GM13977 (cell line): ENCODE results near the gene BLID.

Experiments used
- DNase-seq: peaks from one replicate; pipeline ENCODE4 v3.0.0; 2012; ENCODE audit warnings: low spot score
- in situ Hi-C: fragments of 300-500 bp; cut with MboI; formaldehyde crosslinking; loops from one replicate; pipeline ENCODE4 v1.12.0; 2022; ENCODE audit warnings: low sequenced_read_pairs, low pct_unique_long_range_greater_than_20kb, mixed read lengths, inconsistent platforms; ENCODE audit not compliant: unreplicated experiment
- TF ChIP-seq, protein P1 (sequence below): IDR thresholded peaks from 2 replicates; pipeline ENCODE4 v1.5.1; 2012; ENCODE audit warnings: mild to moderate bottlenecking, control low read depth; ENCODE audit not compliant: insufficient read depth; ENCODE audit errors: extremely low read depth, missing control alignments

BLID gene

DNA sequence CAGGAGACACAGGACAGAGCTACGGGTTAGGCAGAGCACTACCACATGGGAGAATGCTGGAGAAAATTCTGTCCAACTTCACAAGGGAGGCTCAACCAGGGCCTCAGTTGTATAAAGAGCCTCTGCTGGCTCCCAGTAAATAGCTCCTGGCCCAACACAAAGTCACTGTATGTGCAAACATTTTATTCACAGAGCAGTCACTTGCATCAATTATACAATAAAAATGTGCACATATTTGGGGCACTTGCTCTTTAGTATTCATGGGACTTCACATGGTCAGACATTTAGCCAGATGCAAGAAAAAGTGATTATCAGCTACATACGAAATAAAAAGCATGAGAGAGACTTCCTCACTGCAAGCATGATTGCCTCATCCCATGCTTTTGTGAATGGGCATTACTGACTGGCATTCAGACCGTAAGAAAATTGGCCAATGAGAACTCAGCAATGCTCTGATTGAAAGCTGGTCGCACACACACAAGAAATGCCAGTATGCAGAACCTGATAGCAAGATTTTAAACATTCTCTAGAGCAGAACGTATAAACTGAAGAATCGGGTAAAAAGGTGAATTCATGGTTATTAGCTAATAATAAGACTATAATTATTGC is 39.4 kb downstream of the BLID start:
- TF ChIP-seq, protein P1, sequence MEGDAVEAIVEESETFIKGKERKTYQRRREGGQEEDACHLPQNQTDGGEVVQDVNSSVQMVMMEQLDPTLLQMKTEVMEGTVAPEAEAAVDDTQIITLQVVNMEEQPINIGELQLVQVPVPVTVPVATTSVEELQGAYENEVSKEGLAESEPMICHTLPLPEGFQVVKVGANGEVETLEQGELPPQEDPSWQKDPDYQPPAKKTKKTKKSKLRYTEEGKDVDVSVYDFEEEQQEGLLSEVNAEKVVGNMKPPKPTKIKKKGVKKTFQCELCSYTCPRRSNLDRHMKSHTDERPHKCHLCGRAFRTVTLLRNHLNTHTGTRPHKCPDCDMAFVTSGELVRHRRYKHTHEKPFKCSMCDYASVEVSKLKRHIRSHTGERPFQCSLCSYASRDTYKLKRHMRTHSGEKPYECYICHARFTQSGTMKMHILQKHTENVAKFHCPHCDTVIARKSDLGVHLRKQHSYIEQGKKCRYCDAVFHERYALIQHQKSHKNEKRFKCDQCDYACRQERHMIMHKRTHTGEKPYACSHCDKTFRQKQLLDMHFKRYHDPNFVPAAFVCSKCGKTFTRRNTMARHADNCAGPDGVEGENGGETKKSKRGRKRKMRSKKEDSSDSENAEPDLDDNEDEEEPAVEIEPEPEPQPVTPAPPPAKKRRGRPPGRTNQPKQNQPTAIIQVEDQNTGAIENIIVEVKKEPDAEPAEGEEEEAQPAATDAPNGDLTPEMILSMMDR = no peak
- in situ Hi-C loops = no loop called here
- no peak for DNase-seq

DNA sequence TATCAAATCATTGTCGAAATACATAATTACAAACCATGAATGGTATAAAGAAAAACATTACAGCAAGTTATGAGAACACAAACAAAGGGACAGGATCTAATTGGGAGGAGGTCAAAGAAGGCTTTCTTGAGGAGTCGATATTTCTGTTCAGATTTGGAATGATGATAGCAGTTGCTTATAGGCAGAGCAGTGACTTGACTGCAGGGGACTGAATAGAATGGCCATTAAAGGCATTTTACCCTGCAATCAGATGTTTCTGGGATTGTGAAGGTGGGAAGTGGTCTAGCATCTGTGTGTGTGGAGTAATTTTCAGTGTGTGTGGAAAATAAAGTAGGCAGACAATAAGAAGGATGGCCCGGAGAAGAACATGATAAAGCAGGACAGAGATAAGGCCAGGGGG is 41.0 kb downstream of the BLID start:
- TF ChIP-seq, protein P1 = no peak
- in situ Hi-C loops = no loop called here
- no peak for DNase-seq

DNA sequence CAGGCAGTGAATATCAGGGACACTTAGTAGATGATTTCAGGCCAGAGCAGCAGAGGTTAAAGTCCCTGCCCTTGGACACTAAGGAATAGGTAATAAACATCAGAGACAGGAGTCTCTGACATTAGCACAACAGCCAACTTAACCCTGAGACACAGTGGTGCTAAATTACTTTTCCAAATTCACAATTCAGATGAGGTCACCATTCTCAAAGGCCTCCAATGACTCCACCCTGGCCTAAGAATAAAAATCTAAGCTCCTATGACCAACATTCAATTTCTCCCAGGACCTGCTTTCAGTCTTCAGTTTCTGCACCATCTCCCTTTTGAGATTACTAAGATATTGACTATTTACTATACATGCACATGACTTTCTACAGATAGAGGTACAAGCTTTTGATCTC is 42.0 kb downstream of the BLID start:
- DNase-seq = no peak
- TF ChIP-seq, protein P1 = no peak

DNA sequence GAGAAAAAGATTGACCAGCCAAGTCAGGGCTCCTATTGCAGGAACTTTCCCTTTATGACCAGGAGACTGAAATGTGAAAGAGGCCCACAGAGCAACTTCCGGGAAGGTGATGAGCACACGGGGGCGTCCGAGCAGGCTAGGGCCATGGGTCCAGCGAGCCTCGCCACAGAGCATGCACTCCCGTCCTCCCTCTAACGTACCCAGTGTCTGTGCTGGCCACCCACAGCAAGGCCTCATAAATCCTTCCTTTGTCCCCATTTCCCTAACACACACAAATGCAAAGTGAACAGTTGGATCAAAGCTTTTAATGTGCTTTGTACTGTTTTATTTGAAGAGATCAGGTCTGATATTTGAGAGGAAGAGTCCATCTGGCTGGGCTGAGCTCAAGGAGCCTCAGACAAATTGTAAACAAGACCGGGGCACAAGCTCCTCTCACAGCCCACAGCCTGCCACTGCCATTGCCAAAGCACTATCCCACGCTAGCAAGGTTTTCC is 44.3 kb downstream of the BLID start:
- no peak for DNase-seq
- TF ChIP-seq, protein P1 = no peak
- in situ Hi-C loops = no loop called here

More for the DNA sequence above, 42.0 kb downstream of the BLID start:
- in situ Hi-C loops = no loop called here

DNA sequence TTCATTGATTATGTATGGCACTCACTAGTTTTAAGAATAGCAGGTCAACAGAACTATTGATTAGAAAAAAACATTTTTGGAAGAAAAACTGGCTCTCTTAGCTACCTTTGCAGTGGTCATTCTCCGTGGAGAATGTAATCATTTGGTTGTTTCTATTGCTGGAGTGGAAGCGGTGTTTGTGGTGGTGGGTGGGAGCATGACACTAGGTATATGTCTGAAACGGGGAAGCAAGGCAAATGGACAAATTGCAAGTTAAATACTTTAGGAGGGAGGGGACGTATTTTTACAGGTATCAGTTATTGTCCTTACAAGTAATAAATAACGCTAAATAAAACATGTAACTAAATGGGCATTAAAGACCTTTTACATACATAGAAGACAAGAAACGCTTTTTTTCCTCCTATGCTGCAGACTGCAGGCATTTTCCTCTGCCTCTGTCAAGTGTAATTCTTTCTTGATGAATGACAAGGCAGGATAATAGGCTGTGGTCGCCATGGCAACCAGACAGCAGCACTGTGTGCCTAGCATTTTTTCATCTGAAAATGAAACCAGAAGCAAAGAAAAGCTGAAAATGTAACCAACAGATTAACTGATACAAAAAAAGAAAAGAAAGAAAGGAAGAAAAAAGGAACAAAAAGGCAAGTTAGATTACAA is 46.2 kb downstream of the BLID start:
- TF ChIP-seq, protein P1 = no peak
- in situ Hi-C loops = no loop called here
- peak; percentile 4 for DNase-seq

DNA sequence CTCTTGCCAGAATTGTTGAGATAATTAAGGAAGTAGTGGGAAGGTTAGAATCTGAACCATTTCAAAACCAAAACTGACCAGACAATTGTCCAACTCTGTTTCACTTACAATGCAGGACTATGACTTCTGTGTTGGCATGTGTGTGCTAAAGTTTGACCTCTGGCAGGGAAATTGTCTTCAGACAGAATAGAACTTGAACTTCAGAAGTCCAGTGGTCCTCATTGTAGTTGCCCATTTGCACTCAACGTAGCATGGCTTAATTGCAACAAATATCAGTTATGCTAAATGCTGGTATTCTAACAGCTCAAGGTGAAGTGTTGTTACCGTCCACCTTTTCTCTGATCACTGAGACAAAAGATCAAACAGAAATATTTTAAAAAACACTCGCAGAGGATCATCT is 47.2 kb downstream of the BLID start:
- DNase-seq = no peak
- in situ Hi-C loops = no loop called here
- TF ChIP-seq, protein P1 = no peak
